ENCODE results near the gene PI4KA. TPM values are rescaled to one million over a fixed set of nuclear protein-coding genes. Genes with fewer than 3 reads are reported as not detected.

The PI4KA gene
- polyA plus RNA-seq, 1 donor from 2014 or later = 42.2 TPM

DNA sequence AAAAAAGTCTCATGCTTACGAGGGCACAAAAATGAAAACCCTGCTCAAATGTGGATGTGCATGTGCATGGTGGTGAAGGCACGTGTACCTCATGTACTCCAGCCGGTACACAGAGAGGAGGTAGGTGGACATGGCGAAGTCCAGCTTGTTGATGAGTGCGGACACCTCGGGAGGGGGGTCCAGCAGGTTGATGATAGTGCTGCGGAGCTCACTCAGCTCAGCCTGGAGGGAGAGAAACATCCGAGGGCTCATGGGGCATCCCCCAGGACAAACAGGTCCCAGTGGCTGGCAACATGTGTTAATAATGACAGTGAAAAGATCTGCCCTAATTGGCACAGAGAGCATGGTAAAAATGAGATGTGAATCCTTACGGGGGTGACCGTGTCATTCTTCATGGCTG is 93.9 kb downstream of the PI4KA start:
- H3K27ac ChIP-seq (ENCODE audit: low read length) = no peak overlapping the region

DNA sequence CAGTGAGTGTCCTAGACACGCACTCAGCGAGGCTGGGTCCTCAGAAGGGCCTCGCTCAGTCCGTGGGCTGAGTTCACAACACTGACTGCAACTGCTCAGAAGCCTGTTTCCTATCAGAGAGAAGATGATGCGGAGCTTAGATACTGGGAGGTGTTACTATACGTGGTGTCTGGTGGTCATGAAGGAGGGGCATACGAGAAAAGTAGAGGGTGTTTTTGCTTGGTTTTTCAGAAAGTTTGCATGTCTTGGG is 94.2 kb downstream of the PI4KA start:
- peaks cover 15% of the 10 kb centered on the region for H3K36me3 ChIP-seq (ENCODE audit: insufficient read depth, low read length)

More for the DNA sequence above, 93.9 kb downstream of the PI4KA start:
- no peaks in the 10 kb centered on the region for H3K9me3 ChIP-seq (ENCODE audit: low read length)
- H4K20me1 ChIP-seq (ENCODE audit: insufficient read depth) = no peaks in the 10 kb centered on the region
- H3K4me2 ChIP-seq (ENCODE audit: low read length) = no peak overlapping the region
- H3K9me2 ChIP-seq (ENCODE audit: insufficient read depth, low read length) = no peaks in the 10 kb centered on the region
- no peak overlapping the region for H2AFZ ChIP-seq (ENCODE audit: low read depth, low read length)
- H3K27me3 ChIP-seq (ENCODE audit: insufficient read depth, low read depth, low read length) = no peaks in the 10 kb centered on the region
- no peaks in the 10 kb centered on the region for H3F3A ChIP-seq (ENCODE audit: insufficient read depth, low read length, poor library complexity, severe bottlenecking)
- no peak for TF ChIP-seq POLR2AphosphoS5 (IDR thresholded peaks at IDR 0.05)
- no peak for TF ChIP-seq RAD21 (conservative IDR thresholded peaks at IDR 0.05)
- TF ChIP-seq, protein P1, sequence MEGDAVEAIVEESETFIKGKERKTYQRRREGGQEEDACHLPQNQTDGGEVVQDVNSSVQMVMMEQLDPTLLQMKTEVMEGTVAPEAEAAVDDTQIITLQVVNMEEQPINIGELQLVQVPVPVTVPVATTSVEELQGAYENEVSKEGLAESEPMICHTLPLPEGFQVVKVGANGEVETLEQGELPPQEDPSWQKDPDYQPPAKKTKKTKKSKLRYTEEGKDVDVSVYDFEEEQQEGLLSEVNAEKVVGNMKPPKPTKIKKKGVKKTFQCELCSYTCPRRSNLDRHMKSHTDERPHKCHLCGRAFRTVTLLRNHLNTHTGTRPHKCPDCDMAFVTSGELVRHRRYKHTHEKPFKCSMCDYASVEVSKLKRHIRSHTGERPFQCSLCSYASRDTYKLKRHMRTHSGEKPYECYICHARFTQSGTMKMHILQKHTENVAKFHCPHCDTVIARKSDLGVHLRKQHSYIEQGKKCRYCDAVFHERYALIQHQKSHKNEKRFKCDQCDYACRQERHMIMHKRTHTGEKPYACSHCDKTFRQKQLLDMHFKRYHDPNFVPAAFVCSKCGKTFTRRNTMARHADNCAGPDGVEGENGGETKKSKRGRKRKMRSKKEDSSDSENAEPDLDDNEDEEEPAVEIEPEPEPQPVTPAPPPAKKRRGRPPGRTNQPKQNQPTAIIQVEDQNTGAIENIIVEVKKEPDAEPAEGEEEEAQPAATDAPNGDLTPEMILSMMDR (IDR thresholded peaks at IDR 0.05; ENCODE audit: poor library complexity, severe bottlenecking) = no peak
- TF ChIP-seq, protein P2, sequence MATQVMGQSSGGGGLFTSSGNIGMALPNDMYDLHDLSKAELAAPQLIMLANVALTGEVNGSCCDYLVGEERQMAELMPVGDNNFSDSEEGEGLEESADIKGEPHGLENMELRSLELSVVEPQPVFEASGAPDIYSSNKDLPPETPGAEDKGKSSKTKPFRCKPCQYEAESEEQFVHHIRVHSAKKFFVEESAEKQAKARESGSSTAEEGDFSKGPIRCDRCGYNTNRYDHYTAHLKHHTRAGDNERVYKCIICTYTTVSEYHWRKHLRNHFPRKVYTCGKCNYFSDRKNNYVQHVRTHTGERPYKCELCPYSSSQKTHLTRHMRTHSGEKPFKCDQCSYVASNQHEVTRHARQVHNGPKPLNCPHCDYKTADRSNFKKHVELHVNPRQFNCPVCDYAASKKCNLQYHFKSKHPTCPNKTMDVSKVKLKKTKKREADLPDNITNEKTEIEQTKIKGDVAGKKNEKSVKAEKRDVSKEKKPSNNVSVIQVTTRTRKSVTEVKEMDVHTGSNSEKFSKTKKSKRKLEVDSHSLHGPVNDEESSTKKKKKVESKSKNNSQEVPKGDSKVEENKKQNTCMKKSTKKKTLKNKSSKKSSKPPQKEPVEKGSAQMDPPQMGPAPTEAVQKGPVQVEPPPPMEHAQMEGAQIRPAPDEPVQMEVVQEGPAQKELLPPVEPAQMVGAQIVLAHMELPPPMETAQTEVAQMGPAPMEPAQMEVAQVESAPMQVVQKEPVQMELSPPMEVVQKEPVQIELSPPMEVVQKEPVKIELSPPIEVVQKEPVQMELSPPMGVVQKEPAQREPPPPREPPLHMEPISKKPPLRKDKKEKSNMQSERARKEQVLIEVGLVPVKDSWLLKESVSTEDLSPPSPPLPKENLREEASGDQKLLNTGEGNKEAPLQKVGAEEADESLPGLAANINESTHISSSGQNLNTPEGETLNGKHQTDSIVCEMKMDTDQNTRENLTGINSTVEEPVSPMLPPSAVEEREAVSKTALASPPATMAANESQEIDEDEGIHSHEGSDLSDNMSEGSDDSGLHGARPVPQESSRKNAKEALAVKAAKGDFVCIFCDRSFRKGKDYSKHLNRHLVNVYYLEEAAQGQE (IDR thresholded peaks at IDR 0.05; ENCODE audit: borderline replicate concordance) = no peak
- TF ChIP-seq SMC3 (conservative IDR thresholded peaks at IDR 0.05; ENCODE audit: poor library complexity) = no peak
- no peak for TF ChIP-seq EZH2 (IDR thresholded peaks at IDR 0.05; ENCODE audit: borderline replicate concordance, insufficient read depth, low read length, poor library complexity, severe bottlenecking)
- TF ChIP-seq EP300 (conservative IDR thresholded peaks at IDR 0.05; ENCODE audit: poor library complexity, severe bottlenecking) = no peak
- no peak for TF ChIP-seq TAF1 (IDR thresholded peaks at IDR 0.05; ENCODE audit: low read depth)
- no peak for TF ChIP-seq MXI1 (conservative IDR thresholded peaks at IDR 0.05; ENCODE audit: poor library complexity, severe bottlenecking)
- H3K79me2 ChIP-seq (replicated peaks; ENCODE audit: insufficient read depth, low read length) = no peaks in the 10 kb centered on the region
- peaks cover 15% of the 10 kb centered on the region for H3K36me3 ChIP-seq (ENCODE audit: insufficient read depth, low read length)
- H3K4me3 ChIP-seq (ENCODE audit: low read length) = no peak overlapping the region
- no peak overlapping the region for H3K9ac ChIP-seq (ENCODE audit: low read length)

More for the DNA sequence above, 94.2 kb downstream of the PI4KA start:
- Histone ChIP-seq H3K4me2 (ENCODE audit: low read length) (no peak overlapping the region), H3K79me2 (replicated peaks; ENCODE audit: insufficient read depth, low read length) (no peaks in the 10 kb centered on the region), H3K27me3 (ENCODE audit: insufficient read depth, low read depth, low read length) (no peaks in the 10 kb centered on the region), H2AFZ (ENCODE audit: low read depth, low read length) (no peak overlapping the region), H3K9ac (ENCODE audit: low read length) (no peak overlapping the region), H3K9me2 (ENCODE audit: insufficient read depth, low read length) (no peaks in the 10 kb centered on the region), H4K20me1 (ENCODE audit: insufficient read depth) (no peaks in the 10 kb centered on the region), H3F3A (ENCODE audit: insufficient read depth, low read length, poor library complexity, severe bottlenecking) (no peaks in the 10 kb centered on the region), H3K9me3 (ENCODE audit: low read length) (no peaks in the 10 kb centered on the region), H3K27ac (ENCODE audit: low read length) (no peak overlapping the region), H3K4me3 (ENCODE audit: low read length) (no peak overlapping the region)
- TF ChIP-seq POLR2AphosphoS5 (IDR thresholded peaks at IDR 0.05) (no peak), RAD21 (conservative IDR thresholded peaks at IDR 0.05) (no peak), EP300 (conservative IDR thresholded peaks at IDR 0.05; ENCODE audit: poor library complexity, severe bottlenecking) (no peak), TAF1 (IDR thresholded peaks at IDR 0.05; ENCODE audit: low read depth) (no peak), EZH2 (IDR thresholded peaks at IDR 0.05; ENCODE audit: borderline replicate concordance, insufficient read depth, low read length, poor library complexity, severe bottlenecking) (no peak)
- TF ChIP-seq, protein P2 (IDR thresholded peaks at IDR 0.05; ENCODE audit: borderline replicate concordance) = no peak
- TF ChIP-seq, protein P1 (IDR thresholded peaks at IDR 0.05; ENCODE audit: poor library complexity, severe bottlenecking) = no peak
